Kidney (tissue), 14 donors: ENCODE measurements around the gene GFRAL. TPM values are rescaled to one million over a fixed set of nuclear protein-coding genes. Genes with fewer than 3 reads are reported as not detected.

Experiments used
- DNase-seq, 5 donors: peaks; one replicate each; pipeline ENCODE4 v3.0.0-alpha.2; 2013 to 2020
- FAIRE-seq: peaks from 2 replicates; lab custom pipeline; 2012; peaks lifted over from hg19 to GRCh38; lab: Jason Lieb, UNC
- H3K27ac ChIP-seq, 2 donors: one replicate each; pipeline ENCODE4 v1.7.0; 2013; ENCODE audit warnings: low read depth in 2 of 2, low read length in 2 of 2, inconsistent platforms in 1 of 2
- H3K27me3 ChIP-seq: one replicate; pipeline ENCODE4 v1.7.1; 2013; ENCODE audit warnings: low read length, inconsistent platforms; ENCODE audit not compliant: control insufficient read depth, insufficient read depth
- H3K36me3 ChIP-seq, 3 donors: one replicate each; pipeline versions ENCODE4 v1.7.0 to v1.7.1; 2013; ENCODE audit warnings: low read length in 3 of 3, control low read depth in 1 of 3, inconsistent platforms in 1 of 3; ENCODE audit not compliant: insufficient read depth in 3 of 3, control insufficient read depth in 2 of 3
- H3K4me1 ChIP-seq, 3 donors: one replicate each; pipeline versions ENCODE4 v1.7.0 to v1.7.1; 2013; ENCODE audit warnings: low read length in 3 of 3, inconsistent platforms in 1 of 3, low read depth in 1 of 3; ENCODE audit not compliant: control insufficient read depth in 2 of 3, insufficient read depth in 2 of 3
- H3K4me3 ChIP-seq, 3 donors: one replicate each; pipeline versions ENCODE4 v1.7.0 to v1.8.1; 2013; ENCODE audit warnings: low read length in 3 of 3, control low read depth in 1 of 3, inconsistent platforms in 1 of 3
- H3K9ac ChIP-seq, 3 donors: one replicate each; pipeline versions ENCODE4 v1.7.0 to v1.7.1; 2013; ENCODE audit warnings: low read length in 3 of 3, control low read depth in 1 of 3, inconsistent platforms in 1 of 3
- H3K9me3 ChIP-seq, 3 donors: one replicate each; pipeline versions ENCODE4 v1.7.0 to v1.7.1; 2013; ENCODE audit warnings: low read length in 3 of 3, control low read depth in 1 of 3, inconsistent platforms in 1 of 3; ENCODE audit not compliant: control insufficient read depth in 2 of 3, insufficient read depth in 1 of 3
- intact Hi-C: fragments of 100-400 bp; cut with DNase I; formaldehyde crosslinking; loops from one replicate; pipeline ENCODE4 v1.11.1; 2022
- polyA plus RNA-seq: library from polyadenylated mRNA; stranded (reverse); fragments of 350-450 nt; fragmentation: Illumina TruSeq; extraction: RNeasy Lipid Tissue Mini Kit (QIAGEN cat#74804); gene quantifications from one replicate; pipeline ENCODE4 v1.2.3, GENCODE V29; 2014; ENCODE audit warnings: low read depth, low replicate concordance; ENCODE audit not compliant: insufficient read depth
- total RNA-seq: library from RNA; stranded (reverse); fragmentation: NEBNext Ultra II Directional; extraction: Animal tissue kit (Norgen Biotek cat#: 25700); gene quantifications from one replicate; pipeline ENCODE4 v1.2.1, GENCODE V29; 2021
- TF ChIP-seq, protein P1 (sequence below): IDR thresholded peaks from 3 replicates; pipeline ENCODE4 v1.5.1; 2012; ENCODE audit warnings: mild to moderate bottlenecking, moderate library complexity, borderline replicate concordance; ENCODE audit not compliant: insufficient read depth; ENCODE audit errors: extremely low read depth
- donor health status: control.
- donor health status: control.
- donor health status: control.
- donor health status: control.
- donor health status: control.
- donor health status: DM: yes; HTN: yes; CAD: no.
- donor health status: Normal renal cell carcinoma (clear cell type).

GFRAL gene
- total and polyA plus RNA-seq, 2 donors from 2014 or later = not detected

DNA sequence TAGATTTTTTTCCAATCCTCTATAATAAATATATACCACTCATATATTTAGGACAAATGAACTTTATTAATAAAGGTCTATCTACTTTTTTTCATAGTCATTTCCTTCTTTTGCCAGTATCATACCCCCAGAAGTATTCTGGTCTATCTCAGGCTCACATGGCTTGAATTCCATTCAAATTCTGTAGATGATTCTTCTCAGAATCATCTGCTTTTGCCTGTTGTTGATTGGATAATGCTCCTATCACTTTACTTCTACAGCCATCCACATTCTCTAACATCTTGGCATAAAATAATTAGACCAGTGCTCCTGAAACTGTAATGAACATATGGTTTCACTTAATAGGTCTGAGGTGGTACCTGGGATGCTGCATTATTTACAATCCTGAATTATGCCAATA, 121.2 kb downstream of the GFRAL start:
- TF ChIP-seq, protein P1, sequence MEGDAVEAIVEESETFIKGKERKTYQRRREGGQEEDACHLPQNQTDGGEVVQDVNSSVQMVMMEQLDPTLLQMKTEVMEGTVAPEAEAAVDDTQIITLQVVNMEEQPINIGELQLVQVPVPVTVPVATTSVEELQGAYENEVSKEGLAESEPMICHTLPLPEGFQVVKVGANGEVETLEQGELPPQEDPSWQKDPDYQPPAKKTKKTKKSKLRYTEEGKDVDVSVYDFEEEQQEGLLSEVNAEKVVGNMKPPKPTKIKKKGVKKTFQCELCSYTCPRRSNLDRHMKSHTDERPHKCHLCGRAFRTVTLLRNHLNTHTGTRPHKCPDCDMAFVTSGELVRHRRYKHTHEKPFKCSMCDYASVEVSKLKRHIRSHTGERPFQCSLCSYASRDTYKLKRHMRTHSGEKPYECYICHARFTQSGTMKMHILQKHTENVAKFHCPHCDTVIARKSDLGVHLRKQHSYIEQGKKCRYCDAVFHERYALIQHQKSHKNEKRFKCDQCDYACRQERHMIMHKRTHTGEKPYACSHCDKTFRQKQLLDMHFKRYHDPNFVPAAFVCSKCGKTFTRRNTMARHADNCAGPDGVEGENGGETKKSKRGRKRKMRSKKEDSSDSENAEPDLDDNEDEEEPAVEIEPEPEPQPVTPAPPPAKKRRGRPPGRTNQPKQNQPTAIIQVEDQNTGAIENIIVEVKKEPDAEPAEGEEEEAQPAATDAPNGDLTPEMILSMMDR = no peak
- no peak for FAIRE-seq
- no peak for DNase-seq
- no peaks in the 10 kb centered on the region for H3K36me3 ChIP-seq
- intact Hi-C loops = loop anchor here (10.0 kb wide), 1 partner anchor 436 kb away; no protein-coding TSS in a partner anchor
- H3K27me3 ChIP-seq = no peaks in the 10 kb centered on the region
- H3K9me3 ChIP-seq = no peaks in the 10 kb centered on the region
- no peak overlapping the region for H3K27ac ChIP-seq
- no peaks in the 10 kb centered on the region for H3K4me1 ChIP-seq
- H3K9ac ChIP-seq = no peak overlapping the region
- no peak overlapping the region for H3K4me3 ChIP-seq

DNA sequence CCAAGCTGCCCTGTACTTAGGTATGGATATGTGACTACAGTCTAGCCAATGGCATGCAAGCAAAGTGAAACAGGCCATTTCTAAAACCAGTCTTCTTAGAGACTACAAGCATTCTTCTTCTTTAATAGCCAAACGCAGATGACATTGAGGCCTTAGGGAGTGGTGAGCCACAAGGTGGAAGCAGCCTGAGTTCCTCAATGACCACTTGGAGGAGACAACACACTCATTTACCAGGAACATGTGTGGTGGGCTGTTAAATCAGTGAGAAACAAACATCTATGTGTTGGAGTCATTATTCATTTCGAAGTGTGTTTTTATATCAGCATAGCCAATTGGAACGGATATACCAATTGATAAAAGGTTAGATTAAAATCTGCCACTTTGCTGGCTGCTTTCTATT, 122.0 kb downstream of the GFRAL start:
- intact Hi-C loops = loop anchor here (10.0 kb wide), 1 partner anchor 436 kb away; no protein-coding TSS in a partner anchor
- Histone ChIP-seq H3K4me3 (no peak overlapping the region), H3K27me3 (no peaks in the 10 kb centered on the region), H3K9me3 (no peaks in the 10 kb centered on the region), H3K9ac (no peak overlapping the region), H3K4me1 (no peaks in the 10 kb centered on the region), H3K36me3 (no peaks in the 10 kb centered on the region), H3K27ac (no peak overlapping the region)
- FAIRE-seq (no peak), DNase-seq (peak in 1 of 5 donors; percentile 52)
- TF ChIP-seq, protein P1 = no peak

DNA sequence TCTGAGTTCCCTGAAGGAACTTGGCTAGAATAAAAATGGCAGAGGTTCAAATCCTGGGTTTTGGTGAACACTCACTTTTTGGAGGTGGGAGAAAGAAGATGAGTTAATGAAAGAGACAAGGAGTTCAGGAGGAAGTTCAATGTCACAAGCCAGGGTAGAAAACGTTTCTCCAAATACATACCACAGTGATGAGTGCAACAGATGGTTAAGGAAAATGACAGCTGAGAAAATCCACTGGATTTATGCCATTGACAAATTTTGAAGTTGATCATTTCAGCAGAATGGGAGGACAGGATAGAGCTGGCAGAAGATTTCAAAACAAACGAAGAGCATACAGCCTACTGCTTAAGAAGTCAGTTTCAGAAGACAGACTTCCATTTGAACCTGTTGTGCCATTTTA, 122.7 kb downstream of the GFRAL start:
- Histone ChIP-seq H3K4me3 (no peak overlapping the region), H3K27ac (no peak overlapping the region), H3K36me3 (no peaks in the 10 kb centered on the region), H3K4me1 (no peaks in the 10 kb centered on the region), H3K9ac (no peak overlapping the region), H3K27me3 (no peaks in the 10 kb centered on the region), H3K9me3 (no peaks in the 10 kb centered on the region)
- FAIRE-seq = no peak
- intact Hi-C loops = no loop called here
- DNase-seq = no peak
- TF ChIP-seq, protein P1 = no peak

Other genes starting within 250 kb of the GFRAL start
- not detected for gene HCRTR2, start 153.0 kb upstream of the GFRAL start, total RNA-seq
- gene HCRTR2, start 153.0 kb upstream of the GFRAL start, polyA plus RNA-seq = 0.34 TPM